HEK293 (cell line): Measurements from ENCODE around the gene RNASEH2A.

Source experiments
- GLIS2 ChIP-seq: fragments of 450-650 bp; formaldehyde crosslinking; IDR thresholded peaks from 2 replicates; pipeline ENCODE4 v1.5.1; 2016; ENCODE audit warnings: missing biosample characterization, missing genetic modification characterization
- PRDM2 ChIP-seq: fragments of 450-650 bp; formaldehyde crosslinking; IDR thresholded peaks from 2 replicates; pipeline ENCODE4 v1.5.1; 2016; ENCODE audit warnings: missing biosample characterization, missing genetic modification characterization, borderline replicate concordance
- RBAK ChIP-seq: fragments of 450-650 bp; formaldehyde crosslinking; IDR thresholded peaks from 2 replicates; pipeline ENCODE4 v1.5.1; 2016; ENCODE audit warnings: missing biosample characterization, missing genetic modification characterization
- TSHZ1 ChIP-seq: fragments of 450-650 bp; formaldehyde crosslinking; IDR thresholded peaks from 2 replicates; pipeline ENCODE4 v1.5.1; 2016; ENCODE audit warnings: missing biosample characterization, missing genetic modification characterization, borderline replicate concordance
- YY1 ChIP-seq: fragments of 450-650 bp; formaldehyde crosslinking; IDR thresholded peaks from 2 replicates; pipeline ENCODE4 v1.5.1; 2018; ENCODE audit warnings: missing biosample characterization, missing genetic modification characterization
- ZBTB17 ChIP-seq: fragments of 450-650 bp; formaldehyde crosslinking; IDR thresholded peaks from 2 replicates; pipeline ENCODE4 v1.5.1; 2016; ENCODE audit warnings: missing biosample characterization, missing genetic modification characterization
- ZBTB48 ChIP-seq: fragments of 450-650 bp; formaldehyde crosslinking; IDR thresholded peaks from 2 replicates; pipeline ENCODE4 v1.5.1; 2016; ENCODE audit warnings: missing biosample characterization, missing genetic modification characterization
- ZFP69B ChIP-seq: fragments of 450-650 bp; formaldehyde crosslinking; IDR thresholded peaks from 2 replicates; pipeline ENCODE4 v1.5.1; 2016; ENCODE audit warnings: missing biosample characterization, missing genetic modification characterization
- ZNF112 ChIP-seq: fragments of 450-650 bp; formaldehyde crosslinking; IDR thresholded peaks from 2 replicates; pipeline ENCODE4 v1.5.0; 2017; ENCODE audit warnings: missing biosample characterization, missing genetic modification characterization
- ZNF155 ChIP-seq: fragments of 450-650 bp; formaldehyde crosslinking; IDR thresholded peaks from 2 replicates; pipeline ENCODE4 v1.5.1; 2016; ENCODE audit warnings: missing biosample characterization, missing genetic modification characterization
- ZNF280D ChIP-seq: fragments of 450-650 bp; formaldehyde crosslinking; IDR thresholded peaks from 2 replicates; pipeline ENCODE4 v1.5.1; 2016; ENCODE audit warnings: missing biosample characterization, missing genetic modification characterization
- ZNF394 ChIP-seq: fragments of 450-650 bp; formaldehyde crosslinking; IDR thresholded peaks from 2 replicates; pipeline ENCODE4 v1.5.1; 2016; ENCODE audit warnings: missing biosample characterization, missing genetic modification characterization, mild to moderate bottlenecking, moderate library complexity, borderline replicate concordance
- ZNF433 ChIP-seq: fragments of 450-650 bp; formaldehyde crosslinking; IDR thresholded peaks from 2 replicates; pipeline ENCODE4 v1.5.1; 2016; ENCODE audit warnings: missing biosample characterization, missing genetic modification characterization, low read depth
- ZNF521 ChIP-seq: fragments of 450-650 bp; formaldehyde crosslinking; IDR thresholded peaks from 2 replicates; pipeline ENCODE4 v1.5.1; 2017; ENCODE audit warnings: missing biosample characterization, mild to moderate bottlenecking, missing genetic modification characterization
- ZNF529 ChIP-seq: fragments of 450-650 bp; formaldehyde crosslinking; IDR thresholded peaks from 2 replicates; pipeline ENCODE4 v1.5.1; 2017; ENCODE audit warnings: missing genetic modification characterization, missing biosample characterization; ENCODE audit not compliant: insufficient replicate concordance
- ZNF549 ChIP-seq: fragments of 450-650 bp; IDR thresholded peaks from 2 replicates; pipeline ENCODE4 v1.5.1; 2018; ENCODE audit warnings: missing biosample characterization, missing genetic modification characterization, mild to moderate bottlenecking, inconsistent platforms, moderate library complexity
- ZNF621 ChIP-seq: fragments of 450-650 bp; formaldehyde crosslinking; IDR thresholded peaks from 2 replicates; pipeline ENCODE4 v1.5.1; 2017; ENCODE audit warnings: missing biosample characterization, missing genetic modification characterization
- ZNF639 ChIP-seq: fragments of 450-650 bp; formaldehyde crosslinking; IDR thresholded peaks from 2 replicates; pipeline ENCODE4 v1.5.1; 2016; ENCODE audit warnings: missing biosample characterization, missing genetic modification characterization
- ZNF777 ChIP-seq: fragments of 450-650 bp; formaldehyde crosslinking; IDR thresholded peaks from 2 replicates; pipeline ENCODE4 v1.5.1; 2017; ENCODE audit warnings: missing biosample characterization, missing genetic modification characterization, borderline replicate concordance
- ZNF785 ChIP-seq: fragments of 450-650 bp; formaldehyde crosslinking; IDR thresholded peaks from 2 replicates; pipeline ENCODE4 v1.5.1; 2016; ENCODE audit warnings: missing biosample characterization, missing genetic modification characterization
- ZNF792 ChIP-seq: fragments of 450-650 bp; formaldehyde crosslinking; IDR thresholded peaks from 2 replicates; pipeline ENCODE4 v1.5.1; 2016; ENCODE audit warnings: missing biosample characterization, missing genetic modification characterization
- ZNF837 ChIP-seq: fragments of 450-650 bp; formaldehyde crosslinking; IDR thresholded peaks from 2 replicates; pipeline ENCODE4 v1.5.1; 2016; ENCODE audit warnings: missing biosample characterization, missing genetic modification characterization
- ZSCAN18 ChIP-seq: fragments of 450-650 bp; formaldehyde crosslinking; IDR thresholded peaks from 2 replicates; pipeline ENCODE4 v1.5.1; 2016; ENCODE audit warnings: missing biosample characterization, missing genetic modification characterization
- ZSCAN23 ChIP-seq: fragments of 450-650 bp; formaldehyde crosslinking; IDR thresholded peaks from 2 replicates; pipeline ENCODE4 v1.5.1; 2016; ENCODE audit warnings: missing biosample characterization, missing genetic modification characterization

RNASEH2A gene

GRCh38 chr19:12782424-12783290 is 23.7 kb upstream of the RNASEH2A start (continued):
- TF ChIP-seq ZNF394 (tag by site-specific recombination) (peak; percentile 63; the same call in 1 of the 2 replicates), ZNF792 (tag by site-specific recombination) (no peak), ZNF529 (tag by site-specific recombination) (no peak), GLIS2 (peak; percentile 92), ZNF112 (tag by site-specific recombination) (no peak), ZNF621 (no peak), ZNF837 (tag by site-specific recombination) (no peak), TSHZ1 (0 out of 2 replicates have a peak, but pooled peaks have one; percentile 20), ZSCAN18 (tag by site-specific recombination) (no peak), ZNF785 (tag by site-specific recombination) (peak; percentile 99), ZBTB48 (no peak), ZNF155 (tag by site-specific recombination) (no peak), RBAK (tag by site-specific recombination) (no peak), ZNF280D (no peak), ZNF433 (no peak), YY1 (no peak), ZBTB17 (tag by site-specific recombination) (no peak), ZSCAN23 (tag by site-specific recombination) (no peak), PRDM2 (no peak), ZNF777 (tag by site-specific recombination) (peak; percentile 74; the same call in 1 of the 2 replicates), ZFP69B (tag by site-specific recombination) (no peak), ZNF639 (tag by site-specific recombination) (0 out of 2 replicates have a peak, but pooled peaks have one; percentile 56), ZNF549 (tag by site-specific recombination) (no peak), ZNF521 (tag by site-specific recombination) (no peak)
